IMR-90 (cell line): ENCODE measurements around the gene PSENEN. TPM values are rescaled to one million over a fixed set of nuclear protein-coding genes. Genes with fewer than 3 reads are reported as not detected.

Experiments used
- ATAC-seq: fragments of 200-7000 bp; cut with Tn5 transposase; 2 replicates; pipeline ENCODE4 v1.9.1; 2020; ENCODE audit warnings: low read depth, mild to moderate bottlenecking, moderate library complexity
- BruUV-seq: library from RNA; stranded (reverse); fragments of 400-500 nt; replicated peaks from 2 replicates; lab custom pipeline; 2021; lab: Mats Ljungman, UMichigan
- CTCF ChIA-PET: fragments of 300-600 bp; formaldehyde crosslinking; extraction: SDS; loops from one replicate; lab custom pipeline; 2021; ENCODE audit warnings: antibody characterized with exemption; lab: Yijun Ruan, JAX
- POLR2A ChIA-PET: fragments of 300-600 bp; sonication (Branson Sonifier 250); formaldehyde crosslinking; loops from one replicate; lab custom pipeline; 2022; ENCODE audit warnings: antibody characterized with exemption; ENCODE audit not compliant: unreplicated experiment; lab: Charles Lee
- DNase-seq: peaks from one replicate; pipeline ENCODE4 v3.0.0; 2013
- H2AFZ ChIP-seq: replicated peaks from 2 replicates; pipeline ENCODE3; 2013; ENCODE audit warnings: low read length, mild to moderate bottlenecking; ENCODE audit not compliant: poor library complexity
- H2AK5ac ChIP-seq: 2 replicates; pipeline ENCODE4 v1.6.1; 2013; ENCODE audit warnings: low read depth, low read length, inconsistent platforms
- H2AK9ac ChIP-seq: replicated peaks from 2 replicates; pipeline ENCODE3; 2013; ENCODE audit warnings: mild to moderate bottlenecking, low read depth, low read length, moderate library complexity; ENCODE audit not compliant: poor library complexity
- H2BK120ac ChIP-seq: 2 replicates; pipeline ENCODE4 v1.6.1; 2013; ENCODE audit warnings: low read depth, low read length, inconsistent platforms
- H2BK15ac ChIP-seq: 3 replicates; pipeline ENCODE4 v1.6.1; 2013; ENCODE audit warnings: low read depth, low read length, inconsistent platforms
- H2BK20ac ChIP-seq: 2 replicates; pipeline ENCODE4 v1.6.1; 2013; ENCODE audit warnings: low read depth, mild to moderate bottlenecking, inconsistent platforms, low read length, moderate library complexity
- H2BK5ac ChIP-seq: 2 replicates; pipeline ENCODE4 v1.6.1; 2013; ENCODE audit warnings: mild to moderate bottlenecking, low read depth, low read length, inconsistent platforms; ENCODE audit not compliant: poor library complexity, severe bottlenecking
- H3K14ac ChIP-seq: replicated peaks from 2 replicates; pipeline ENCODE4 v1.6.1; 2013; ENCODE audit warnings: low read depth, low read length, inconsistent platforms
- H3K18ac ChIP-seq: 2 replicates; pipeline ENCODE4 v1.6.1; 2013; ENCODE audit warnings: low read depth, low read length, control low read depth
- H3K23ac ChIP-seq: 2 replicates; pipeline ENCODE4 v1.6.1; 2013; ENCODE audit warnings: low read depth, low read length, inconsistent platforms
- H3K27ac ChIP-seq: 2 replicates; pipeline ENCODE4 v1.5.1; 2013; ENCODE audit warnings: mild to moderate bottlenecking, control low read depth, low read length; ENCODE audit not compliant: insufficient read depth
- H3K27me3 ChIP-seq: 2 replicates; pipeline ENCODE4 v1.6.1; 2013; ENCODE audit warnings: low read length; ENCODE audit not compliant: control insufficient read depth, insufficient read depth
- H3K36me3 ChIP-seq: 2 replicates; pipeline ENCODE4 v1.6.1; 2013; ENCODE audit warnings: low read length, mixed read lengths; ENCODE audit not compliant: control insufficient read depth, insufficient read depth
- H3K4ac ChIP-seq: 2 replicates; pipeline ENCODE4 v1.6.1; 2013; ENCODE audit warnings: low read depth, low read length, inconsistent platforms
- H3K4me1 ChIP-seq: 2 replicates; pipeline ENCODE4 v1.6.1; 2013; ENCODE audit warnings: low read length, mixed read lengths; ENCODE audit not compliant: control insufficient read depth, insufficient read depth
- H3K4me2 ChIP-seq: 2 replicates; pipeline ENCODE4 v1.6.1; 2013; ENCODE audit warnings: low read depth, mild to moderate bottlenecking, control low read depth, low read length, moderate library complexity
- H3K4me3 ChIP-seq: 2 replicates; pipeline ENCODE4 v1.5.1; 2013; ENCODE audit warnings: low read depth, mild to moderate bottlenecking, control low read depth, low read length, moderate library complexity; ENCODE audit not compliant: insufficient read depth
- H3K56ac ChIP-seq: 2 replicates; pipeline ENCODE4 v1.6.1; 2013; ENCODE audit warnings: low read length, inconsistent platforms; ENCODE audit not compliant: insufficient read depth; ENCODE audit errors: extremely low read depth
- H3K79me1 ChIP-seq, 2 experiments: 2 replicates each; pipeline ENCODE4 v1.6.1; 2013; ENCODE audit warnings: low read length in 2 of 2, inconsistent platforms in 1 of 2, low read depth in 1 of 2
- H3K9ac ChIP-seq: 2 replicates; pipeline ENCODE4 v1.6.1; 2013; ENCODE audit warnings: low read depth, low read length, control low read depth
- H3K9me1 ChIP-seq: 2 replicates; pipeline ENCODE4 v1.6.1; 2013; ENCODE audit warnings: low read length, inconsistent platforms; ENCODE audit not compliant: insufficient read depth
- H3K9me3 ChIP-seq: 2 replicates; pipeline ENCODE4 v1.6.1; 2013; ENCODE audit warnings: low read length; ENCODE audit not compliant: control insufficient read depth, insufficient read depth
- H4K20me1 ChIP-seq: 2 replicates; pipeline ENCODE4 v1.6.1; 2013; ENCODE audit warnings: low read length, inconsistent platforms; ENCODE audit not compliant: insufficient read depth
- H4K5ac ChIP-seq: 2 replicates; pipeline ENCODE4 v1.6.1; 2013; ENCODE audit warnings: mild to moderate bottlenecking, low read depth, low read length, control low read depth
- H4K8ac ChIP-seq, 2 experiments: 2 replicates each; pipeline ENCODE4 v1.6.1; 2013; ENCODE audit warnings: low read depth in 2 of 2, low read length in 2 of 2, control low read depth in 1 of 2, inconsistent platforms in 1 of 2
- H4K91ac ChIP-seq: 2 replicates; pipeline ENCODE4 v1.6.1; 2013; ENCODE audit warnings: low read depth, low read length, inconsistent platforms; ENCODE audit not compliant: insufficient read depth
- BHLHE40 ChIP-seq: fragments of 150-350 bp; IDR thresholded peaks from 2 replicates; pipeline ENCODE4 v1.6.1; 2016; ENCODE audit warnings: mild to moderate bottlenecking, low read depth, low read length
- CHD1 ChIP-seq: IDR thresholded peaks from 2 replicates; pipeline ENCODE4 v1.6.1; 2012; ENCODE audit warnings: low read depth, low read length, improper control_type of control experiment
- MAZ ChIP-seq: IDR thresholded peaks from 2 replicates; pipeline ENCODE4 v1.6.1; 2012; ENCODE audit warnings: low read depth, mild to moderate bottlenecking, low read length, improper control_type of control experiment, moderate library complexity, borderline replicate concordance
- MXI1 ChIP-seq: IDR thresholded peaks from 2 replicates; pipeline ENCODE4 v1.6.1; 2012; ENCODE audit warnings: low read depth, mild to moderate bottlenecking, low read length, moderate library complexity, borderline replicate concordance
- NFE2L2 ChIP-seq: fragments of 150-350 bp; IDR thresholded peaks from 2 replicates; pipeline ENCODE4 v1.6.1; 2016; ENCODE audit warnings: low read depth, mild to moderate bottlenecking, low read length
- RCOR1 ChIP-seq: IDR thresholded peaks from 2 replicates; pipeline ENCODE4 v1.6.1; 2012; ENCODE audit warnings: mild to moderate bottlenecking, low read length, improper control_type of control experiment; ENCODE audit not compliant: insufficient replicate concordance
- WGBS, 2 experiments: methylation state at CpG; one replicate each; pipeline versions ENCODE4 v1.1.5 to v1.1.7; 2013; ENCODE audit warnings: missing lambda C conversion rate in 2 of 2; ENCODE audit not compliant: insufficient read length in 1 of 2; ENCODE audit errors: extremely low coverage in 2 of 2; 5-methylcytosine and 5-hydroxymethylcytosine counted together
- dilution Hi-C: fragments of 300-500 bp; cut with HindIII; formaldehyde crosslinking; loops from one replicate; pipeline ENCODE4 v1.14.3; 2018; ENCODE audit warnings: low sequenced_read_pairs; ENCODE audit not compliant: unreplicated experiment
- in situ Hi-C: fragments of 300-500 bp; cut with MboI; formaldehyde crosslinking; loops from 3 replicates; pipeline ENCODE4 v1.14.3; 2019; ENCODE audit warnings: low sequenced_read_pairs, inconsistent platforms, mixed read lengths
- intact Hi-C: fragments of 100-400 bp; cut with micrococcal nuclease; formaldehyde crosslinking; loops from 2 replicates; pipeline ENCODE4 v1.10.0; 2022
- polyA plus RNA-seq, 3 experiments: library from polyadenylated mRNA; depleted of rRNA; stranded (reverse); fragments of >200 nt; gene quantifications; 2 replicates each; pipeline ENCODE4 v1.2.3, GENCODE V29; 2012; ENCODE audit warnings: low replicate concordance in 1 of 3
- total RNA-seq: library from RNA; depleted of rRNA; stranded (reverse); fragments of >200 nt; gene quantifications from 2 replicates; pipeline ENCODE4 v1.2.3, GENCODE V29; 2012
- TF ChIP-seq, protein P1 (sequence below): fragments of 150-350 bp; IDR thresholded peaks from 2 replicates; pipeline ENCODE4 v1.6.1; 2017; ENCODE audit warnings: mild to moderate bottlenecking, antibody characterized with exemption, low read length, low read depth
- TF ChIP-seq, protein P2 (sequence below): conservative IDR thresholded peaks from 2 replicates; pipeline ENCODE4 v1.5.1; 2012; ENCODE audit warnings: mild to moderate bottlenecking, low read depth, low read length, improper control_type of control experiment

PSENEN gene
- total and polyA plus RNA-seq, 2 of the 4 experiments (the other 2 are of a cell fraction) = 9.0 to 47.0 TPM

DNA sequence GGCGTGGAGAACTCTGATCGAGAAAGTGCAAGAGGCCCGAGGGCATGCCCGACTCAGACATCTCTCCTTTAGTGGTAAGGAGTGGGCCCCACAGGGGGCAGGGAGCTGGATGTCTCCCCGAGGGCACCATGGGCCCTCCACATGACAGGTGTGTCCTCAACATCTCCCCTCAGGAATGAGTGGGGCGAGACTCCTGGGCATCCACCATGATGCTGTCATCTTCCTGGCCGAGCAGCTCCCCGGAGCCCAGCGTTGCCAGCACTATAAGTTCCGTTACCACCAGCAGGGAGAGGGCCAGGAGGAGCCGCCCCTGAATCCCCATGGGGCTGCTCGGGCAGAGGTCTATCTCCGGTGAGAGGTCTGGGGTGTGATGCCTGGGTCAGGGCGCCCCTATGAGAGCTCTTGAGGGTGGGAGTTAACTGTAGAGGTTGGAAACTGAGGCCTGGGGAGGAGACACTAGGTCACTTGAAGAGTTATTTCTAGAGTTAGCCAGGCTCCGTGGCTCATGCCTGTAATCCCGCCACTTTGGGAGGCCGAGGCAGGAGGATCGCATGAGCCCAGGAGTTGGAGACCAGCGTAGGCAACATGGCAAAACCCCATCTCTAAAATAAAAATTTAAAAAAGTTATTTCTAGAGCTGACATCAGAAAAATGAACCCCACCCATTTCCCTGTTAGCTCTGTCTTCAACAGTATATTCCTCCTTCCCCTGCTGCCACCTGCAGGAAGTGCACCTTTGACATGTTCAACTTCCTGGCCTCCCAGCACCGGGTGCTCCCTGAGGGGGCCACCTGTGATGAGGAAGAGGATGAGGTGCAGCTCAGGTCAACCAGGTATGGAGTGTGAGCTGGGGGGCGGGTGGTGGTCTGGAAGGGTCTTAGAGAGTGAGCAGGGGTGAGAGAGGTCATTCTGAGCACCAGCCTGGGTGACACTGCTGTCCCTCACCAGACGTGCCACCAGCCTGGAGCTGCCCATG is 8.3 kb upstream of the PSENEN start:
- Histone ChIP-seq H3K9me1 (no peaks in the 10 kb centered on the region), H4K91ac (no peak overlapping the region), H2AFZ (no peak overlapping the region), H4K8ac (no peak overlapping the region), H3K4me1 (0 out of 2 replicates have a peak, but pooled peaks cover 3% of the 10 kb centered on the region), H3K4ac (no peak overlapping the region), H2AK5ac (no peak overlapping the region), H2BK20ac (no peak overlapping the region), H3K4me3 (no peak overlapping the region), H3K79me1 (peaks cover 0 to 20% of the 10 kb centered on the region in 2 experiments; a peak in 2 of 4 replicates), H3K14ac (no peak overlapping the region), H2BK15ac (no peak overlapping the region), H3K9ac (no peak overlapping the region), H3K56ac (no peak overlapping the region), H3K27me3 (no peaks in the 10 kb centered on the region), H3K36me3 (peaks cover 59% of the 10 kb centered on the region), H4K5ac (no peak overlapping the region), H4K20me1 (no peaks in the 10 kb centered on the region; the same call in 1 of the 2 replicates), H2BK120ac (no peak overlapping the region), H3K23ac (no peak overlapping the region), H2BK5ac (no peak overlapping the region), H3K27ac (no peak overlapping the region), H3K18ac (no peak overlapping the region), H3K4me2 (no peak overlapping the region), H3K9me3 (no peaks in the 10 kb centered on the region), H2AK9ac (no peak overlapping the region)
- POLR2A ChIA-PET = interaction anchor here (0.6 kb wide), 1 partner anchor 17 kb away, joined by 3 read pairs; no protein-coding TSS in a partner anchor
- dilution Hi-C loops (no loop called here), intact Hi-C loops (no loop called here), in situ Hi-C loops (no loop called here)
- ATAC-seq (no peak), DNase-seq (no peak)
- no TSS peak for BruUV-seq
- TF ChIP-seq, protein P1, sequence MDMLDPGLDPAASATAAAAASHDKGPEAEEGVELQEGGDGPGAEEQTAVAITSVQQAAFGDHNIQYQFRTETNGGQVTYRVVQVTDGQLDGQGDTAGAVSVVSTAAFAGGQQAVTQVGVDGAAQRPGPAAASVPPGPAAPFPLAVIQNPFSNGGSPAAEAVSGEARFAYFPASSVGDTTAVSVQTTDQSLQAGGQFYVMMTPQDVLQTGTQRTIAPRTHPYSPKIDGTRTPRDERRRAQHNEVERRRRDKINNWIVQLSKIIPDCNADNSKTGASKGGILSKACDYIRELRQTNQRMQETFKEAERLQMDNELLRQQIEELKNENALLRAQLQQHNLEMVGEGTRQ = no peak
- TF ChIP-seq, protein P2, sequence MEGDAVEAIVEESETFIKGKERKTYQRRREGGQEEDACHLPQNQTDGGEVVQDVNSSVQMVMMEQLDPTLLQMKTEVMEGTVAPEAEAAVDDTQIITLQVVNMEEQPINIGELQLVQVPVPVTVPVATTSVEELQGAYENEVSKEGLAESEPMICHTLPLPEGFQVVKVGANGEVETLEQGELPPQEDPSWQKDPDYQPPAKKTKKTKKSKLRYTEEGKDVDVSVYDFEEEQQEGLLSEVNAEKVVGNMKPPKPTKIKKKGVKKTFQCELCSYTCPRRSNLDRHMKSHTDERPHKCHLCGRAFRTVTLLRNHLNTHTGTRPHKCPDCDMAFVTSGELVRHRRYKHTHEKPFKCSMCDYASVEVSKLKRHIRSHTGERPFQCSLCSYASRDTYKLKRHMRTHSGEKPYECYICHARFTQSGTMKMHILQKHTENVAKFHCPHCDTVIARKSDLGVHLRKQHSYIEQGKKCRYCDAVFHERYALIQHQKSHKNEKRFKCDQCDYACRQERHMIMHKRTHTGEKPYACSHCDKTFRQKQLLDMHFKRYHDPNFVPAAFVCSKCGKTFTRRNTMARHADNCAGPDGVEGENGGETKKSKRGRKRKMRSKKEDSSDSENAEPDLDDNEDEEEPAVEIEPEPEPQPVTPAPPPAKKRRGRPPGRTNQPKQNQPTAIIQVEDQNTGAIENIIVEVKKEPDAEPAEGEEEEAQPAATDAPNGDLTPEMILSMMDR = no peak
- TF ChIP-seq CHD1 = no peak
- TF ChIP-seq MXI1 = no peak
- no peak for TF ChIP-seq BHLHE40
- no peak for TF ChIP-seq MAZ
- no peak for TF ChIP-seq NFE2L2
- no peak for TF ChIP-seq RCOR1
- CTCF ChIA-PET = no interaction called here
- 97% methylated on average over 7 of the region's 22 CpGs; no CpG with 5 or more reads in 1 of the 2 experiments for WGBS, 2 experiments
